ENCODE measurements around the gene OR4D2.

DNA sequence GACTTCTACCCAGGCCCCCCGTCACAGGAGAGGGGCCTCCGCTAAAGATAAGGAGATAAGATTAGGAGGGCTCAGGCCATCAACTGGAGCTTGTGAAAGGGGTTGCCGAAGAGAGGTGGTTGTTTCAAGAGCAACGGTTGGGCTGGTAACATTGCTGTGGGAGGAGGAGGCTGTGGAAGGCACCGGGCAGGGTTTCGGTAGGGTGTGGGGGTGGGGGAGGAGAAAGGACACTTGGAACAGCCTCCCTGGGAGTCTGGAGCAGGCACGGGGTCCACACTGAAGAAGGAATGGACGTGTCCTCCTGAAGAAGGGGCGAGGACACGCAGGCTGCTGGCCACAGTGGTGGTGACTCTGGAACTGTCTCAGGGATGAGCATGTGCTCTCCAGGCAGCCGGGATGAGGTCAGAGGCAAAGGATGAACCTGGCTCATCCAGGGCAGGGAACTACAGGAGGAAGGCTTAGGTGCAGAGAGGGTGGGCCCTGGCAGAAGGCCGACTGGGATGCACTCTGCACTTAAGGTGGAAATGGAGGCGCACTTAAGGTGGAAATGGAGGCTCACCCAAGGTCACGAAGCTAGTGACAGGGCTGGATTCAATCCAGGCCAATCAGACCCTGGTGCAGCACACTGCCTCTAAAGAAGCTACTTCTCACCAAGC lies 24.6 kb downstream of the OR4D2 start:
- TF ChIP-seq CTCF (conservative IDR thresholded peaks at IDR 0.05; ENCODE audit: low read depth, low read length) (no peak), EZH2 (IDR thresholded peaks at IDR 0.05; ENCODE audit: low read length, unreplicated experiment) (no peak)

Measured in PC-3 (cell line).